ENCODE results near the gene KIF19. TPM values are rescaled to one million over a fixed set of nuclear protein-coding genes. Genes with fewer than 3 reads are reported as not detected.
"Not testable (repeated sequence)": the region's sequence is repeated elsewhere in the genome, so short reads cannot be mapped to it uniquely, and the experiment has no call there.

Gene KIF19, protein sequence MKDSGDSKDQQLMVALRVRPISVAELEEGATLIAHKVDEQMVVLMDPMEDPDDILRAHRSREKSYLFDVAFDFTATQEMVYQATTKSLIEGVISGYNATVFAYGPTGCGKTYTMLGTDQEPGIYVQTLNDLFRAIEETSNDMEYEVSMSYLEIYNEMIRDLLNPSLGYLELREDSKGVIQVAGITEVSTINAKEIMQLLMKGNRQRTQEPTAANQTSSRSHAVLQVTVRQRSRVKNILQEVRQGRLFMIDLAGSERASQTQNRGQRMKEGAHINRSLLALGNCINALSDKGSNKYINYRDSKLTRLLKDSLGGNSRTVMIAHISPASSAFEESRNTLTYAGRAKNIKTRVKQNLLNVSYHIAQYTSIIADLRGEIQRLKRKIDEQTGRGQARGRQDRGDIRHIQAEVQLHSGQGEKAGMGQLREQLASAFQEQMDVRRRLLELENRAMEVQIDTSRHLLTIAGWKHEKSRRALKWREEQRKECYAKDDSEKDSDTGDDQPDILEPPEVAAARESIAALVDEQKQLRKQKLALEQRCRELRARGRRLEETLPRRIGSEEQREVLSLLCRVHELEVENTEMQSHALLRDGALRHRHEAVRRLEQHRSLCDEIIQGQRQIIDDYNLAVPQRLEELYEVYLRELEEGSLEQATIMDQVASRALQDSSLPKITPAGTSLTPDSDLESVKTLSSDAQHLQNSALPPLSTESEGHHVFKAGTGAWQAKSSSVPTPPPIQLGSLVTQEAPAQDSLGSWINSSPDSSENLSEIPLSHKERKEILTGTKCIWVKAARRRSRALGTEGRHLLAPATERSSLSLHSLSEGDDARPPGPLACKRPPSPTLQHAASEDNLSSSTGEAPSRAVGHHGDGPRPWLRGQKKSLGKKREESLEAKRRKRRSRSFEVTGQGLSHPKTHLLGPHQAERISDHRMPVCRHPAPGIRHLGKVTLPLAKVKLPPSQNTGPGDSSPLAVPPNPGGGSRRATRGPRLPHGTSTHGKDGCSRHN
- under 1 TPM; 0.36 to 0.62 TPM for total RNA-seq

DNA sequence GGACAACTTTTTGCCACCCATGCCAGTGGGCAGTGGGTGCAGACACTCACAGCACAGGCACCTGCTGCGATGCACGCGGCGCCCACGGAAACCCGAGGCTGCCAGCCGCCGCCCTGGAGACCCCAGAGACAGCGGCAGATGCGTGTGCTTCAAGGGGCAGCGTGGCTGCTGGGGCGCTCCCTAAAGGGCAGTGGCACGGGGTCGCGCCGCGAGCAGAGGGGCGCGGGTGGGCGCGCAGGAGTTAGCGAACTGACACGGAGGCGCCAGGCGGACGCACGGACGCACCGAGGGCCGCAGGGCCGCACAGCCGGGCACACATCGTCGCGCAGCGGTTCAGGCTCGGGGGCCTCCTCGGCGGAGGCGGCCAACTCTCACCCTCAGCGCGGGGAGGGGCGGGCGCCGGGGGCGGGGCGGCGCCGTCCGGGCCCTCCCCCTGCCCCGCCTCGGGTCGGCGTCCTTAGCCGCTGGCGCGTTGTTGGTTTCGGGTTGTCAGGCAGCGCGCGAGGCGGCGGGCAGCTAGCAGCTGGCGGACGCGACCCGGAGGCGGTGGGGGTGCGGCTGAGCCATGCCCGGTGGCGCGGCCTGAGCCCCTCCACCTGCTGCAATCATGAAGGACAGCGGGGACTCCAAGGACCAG lies at the start of gene KIF19:
KIF19 (plus strand) TSS at position 484 of the 637 bp plus-strand sequence; CDS start at position 608, 124 bp downstream.
- H3K4me3 ChIP-seq, result peak within 1 kb of the TSS; percentile 3 to 27
- no peak within 1 kb of the TSS for H3K27ac ChIP-seq
- no peak for DNase-seq (ENCODE audit: low spot score)
- peaks cover 12% of the 10 kb centered on the region for H3K4me1 ChIP-seq (replicated peaks)
- WGBS, result 6% methylated on average over 28 of the region's 73 CpGs
- H3K9me3 ChIP-seq, result no peaks in the 10 kb centered on the region
- intact Hi-C loops (cut with DNase I), result no loop called here
- no peaks in the 10 kb centered on the region for H3K36me3 ChIP-seq
- TF ChIP-seq POLR2A (IDR thresholded peaks at IDR 0.05) (no peak), POLR2AphosphoS5 (IDR thresholded peaks at IDR 0.05) (no peak)
- TF ChIP-seq, protein P1, sequence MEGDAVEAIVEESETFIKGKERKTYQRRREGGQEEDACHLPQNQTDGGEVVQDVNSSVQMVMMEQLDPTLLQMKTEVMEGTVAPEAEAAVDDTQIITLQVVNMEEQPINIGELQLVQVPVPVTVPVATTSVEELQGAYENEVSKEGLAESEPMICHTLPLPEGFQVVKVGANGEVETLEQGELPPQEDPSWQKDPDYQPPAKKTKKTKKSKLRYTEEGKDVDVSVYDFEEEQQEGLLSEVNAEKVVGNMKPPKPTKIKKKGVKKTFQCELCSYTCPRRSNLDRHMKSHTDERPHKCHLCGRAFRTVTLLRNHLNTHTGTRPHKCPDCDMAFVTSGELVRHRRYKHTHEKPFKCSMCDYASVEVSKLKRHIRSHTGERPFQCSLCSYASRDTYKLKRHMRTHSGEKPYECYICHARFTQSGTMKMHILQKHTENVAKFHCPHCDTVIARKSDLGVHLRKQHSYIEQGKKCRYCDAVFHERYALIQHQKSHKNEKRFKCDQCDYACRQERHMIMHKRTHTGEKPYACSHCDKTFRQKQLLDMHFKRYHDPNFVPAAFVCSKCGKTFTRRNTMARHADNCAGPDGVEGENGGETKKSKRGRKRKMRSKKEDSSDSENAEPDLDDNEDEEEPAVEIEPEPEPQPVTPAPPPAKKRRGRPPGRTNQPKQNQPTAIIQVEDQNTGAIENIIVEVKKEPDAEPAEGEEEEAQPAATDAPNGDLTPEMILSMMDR (IDR thresholded peaks at IDR 0.05), result no peak
- H3K27me3 ChIP-seq (replicated peaks; ENCODE audit: insufficient read depth), result no peaks in the 10 kb centered on the region

DNA sequence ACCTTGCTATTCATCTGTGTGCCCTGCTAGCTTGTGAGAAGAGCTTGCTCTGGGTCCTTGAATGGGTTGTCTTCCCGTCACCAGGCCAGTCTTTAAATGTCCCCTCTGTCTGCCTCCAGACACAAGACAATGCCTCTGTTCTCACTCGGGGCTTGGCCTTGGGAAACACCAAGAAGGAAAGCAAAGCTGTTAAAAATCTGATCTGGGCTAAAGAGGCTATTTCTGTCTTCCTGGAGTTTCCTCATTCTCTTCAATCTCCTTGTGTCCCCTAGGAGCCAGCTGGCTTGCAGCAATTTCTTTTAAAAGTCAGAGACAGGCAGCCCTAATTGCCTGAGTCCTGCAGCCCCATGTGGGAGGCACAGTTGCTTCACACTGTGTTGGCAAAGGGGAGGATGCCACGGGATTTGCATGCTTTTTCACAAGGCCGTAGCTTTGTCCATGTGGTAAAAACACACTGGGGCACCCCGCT lies 49.5 kb upstream of the KIF19 start:
- TF ChIP-seq, protein P1 (IDR thresholded peaks at IDR 0.05), result no peak
- TF ChIP-seq POLR2A (IDR thresholded peaks at IDR 0.05) (no peak), POLR2AphosphoS5 (IDR thresholded peaks at IDR 0.05) (no peak)
- Histone ChIP-seq H3K27ac (no peak overlapping the region), H3K4me1 (replicated peaks) (no peaks in the 10 kb centered on the region), H3K9me3 (no peaks in the 10 kb centered on the region), H3K27me3 (replicated peaks; ENCODE audit: insufficient read depth) (no peaks in the 10 kb centered on the region), H3K4me3 (no peak overlapping the region), H3K36me3 (no peaks in the 10 kb centered on the region)
- no peak for DNase-seq (ENCODE audit: low spot score)
- 53% methylated on average over 5 of the region's 5 CpGs for WGBS
- intact Hi-C loops (cut with DNase I), result no loop called here

DNA sequence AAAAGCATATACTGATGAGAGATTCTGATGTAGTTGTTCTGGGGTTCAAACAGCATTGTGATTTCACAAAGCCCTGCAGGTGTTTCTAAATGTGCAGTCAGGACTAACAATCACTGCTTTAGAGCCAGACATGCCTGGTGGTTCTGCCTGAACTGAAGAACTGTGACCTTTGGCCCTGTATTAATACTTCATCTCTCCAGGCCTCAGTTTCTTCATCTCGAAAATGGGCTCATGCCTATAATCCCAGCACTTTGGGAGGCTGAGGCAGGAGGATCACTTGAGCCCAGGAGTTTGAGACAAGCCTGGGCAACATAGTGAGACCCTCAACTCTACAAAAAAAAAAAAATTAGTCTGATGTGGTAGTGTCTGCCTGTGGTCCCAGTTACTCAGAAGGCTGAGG lies 48.1 kb upstream of the KIF19 start:
- Histone ChIP-seq H3K27me3 (replicated peaks; ENCODE audit: insufficient read depth) (no peaks in the 10 kb centered on the region), H3K4me1 (replicated peaks) (no peaks in the 10 kb centered on the region), H3K4me3 (no peak overlapping the region), H3K36me3 (no peaks in the 10 kb centered on the region), H3K9me3 (no peaks in the 10 kb centered on the region), H3K27ac (no peak overlapping the region)
- no peak for DNase-seq (ENCODE audit: low spot score)
- intact Hi-C loops (cut with DNase I), result no loop called here
- 93% methylated on average over 1 of the region's 1 CpG for WGBS
- no peak for TF ChIP-seq POLR2AphosphoS5 (IDR thresholded peaks at IDR 0.05)
- no peak for TF ChIP-seq POLR2A (IDR thresholded peaks at IDR 0.05)
- TF ChIP-seq, protein P1 (IDR thresholded peaks at IDR 0.05), result no peak

DNA sequence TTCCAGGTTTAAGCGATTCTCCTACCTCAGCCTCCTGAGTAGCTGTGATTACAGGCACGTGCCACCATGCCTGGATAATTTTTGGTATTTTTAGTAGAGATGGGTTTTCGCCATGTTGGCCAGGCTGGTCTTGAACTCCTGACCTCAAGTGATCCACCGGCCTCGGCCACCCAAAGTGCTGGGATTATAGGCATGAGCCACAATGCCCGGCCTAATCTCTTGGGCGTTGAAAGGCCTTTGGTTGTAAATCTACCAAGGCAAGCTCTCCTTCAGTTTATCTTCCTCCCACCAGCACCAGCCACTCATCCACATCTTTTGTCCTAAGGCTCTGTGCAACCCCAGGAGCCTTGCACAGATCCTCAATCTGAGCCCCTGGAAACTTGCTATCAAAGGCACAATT lies 46.4 kb upstream of the KIF19 start:
- DNase-seq (ENCODE audit: low spot score); H3K4me1 ChIP-seq (replicated peaks); H3K27me3 ChIP-seq (replicated peaks; ENCODE audit: insufficient read depth); H3K27ac ChIP-seq; intact Hi-C loops (cut with DNase I); H3K4me3 ChIP-seq; H3K36me3 ChIP-seq; H3K9me3 ChIP-seq: not testable (repeated sequence)
- 85% methylated on average over 7 of the region's 7 CpGs for WGBS

DNA sequence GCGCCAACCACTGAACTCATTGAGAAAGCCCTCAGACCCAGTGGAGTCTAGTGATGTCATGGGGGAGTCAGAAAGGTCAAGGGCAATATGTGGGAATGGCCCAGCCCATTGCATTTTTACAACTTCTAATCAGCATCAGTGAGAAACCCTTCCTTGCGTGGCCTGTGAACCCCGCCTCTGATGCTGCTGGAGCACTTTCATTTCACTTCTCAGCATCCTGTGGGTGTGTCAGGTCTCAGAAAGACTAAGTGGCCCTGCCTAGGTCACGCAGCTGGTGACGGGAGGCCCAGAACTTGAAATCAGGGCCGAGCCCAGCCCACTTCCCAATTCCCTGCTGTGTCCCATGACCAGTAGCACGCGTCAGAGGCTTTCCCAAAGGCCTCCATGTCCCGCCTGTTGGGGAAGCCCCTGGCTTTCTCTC lies 45.9 kb upstream of the KIF19 start:
- WGBS, result 88% methylated on average over 9 of the region's 9 CpGs
- Histone ChIP-seq H3K27me3 (replicated peaks; ENCODE audit: insufficient read depth) (no peaks in the 10 kb centered on the region), H3K36me3 (no peaks in the 10 kb centered on the region), H3K4me3 (no peak overlapping the region), H3K9me3 (no peaks in the 10 kb centered on the region), H3K4me1 (replicated peaks) (no peaks in the 10 kb centered on the region), H3K27ac (no peak overlapping the region)
- TF ChIP-seq POLR2AphosphoS5 (IDR thresholded peaks at IDR 0.05) (no peak), POLR2A (IDR thresholded peaks at IDR 0.05) (no peak)
- TF ChIP-seq, protein P1 (IDR thresholded peaks at IDR 0.05), result no peak
- no peak for DNase-seq (ENCODE audit: low spot score)
- intact Hi-C loops (cut with DNase I), result no loop called here
